SK-N-MC (cell line): ENCODE data around the gene HERC6.
"Not testable (repeated sequence)": the region's sequence is repeated elsewhere in the genome, so short reads cannot be mapped to it uniquely, and the experiment has no call there.

Experiments used
- DNase-seq: peaks from one replicate; pipeline ENCODE4 v3.0.0-alpha.2; 2011; ENCODE audit warnings: low read depth, low spot score
- H3K27ac ChIP-seq: fragments of 200-600 bp; sonication (generic); 2 replicates; pipeline ENCODE4 v1.5.1; 2016; ENCODE audit warnings: mixed run types
- H3K36me3 ChIP-seq: fragments of 200-600 bp; sonication (generic); 2 replicates; pipeline ENCODE4 v1.6.1; 2017; ENCODE audit warnings: antibody characterized with exemption, low read length, mixed read lengths; ENCODE audit not compliant: insufficient read depth
- H3K4me3 ChIP-seq: fragments of 200-600 bp; sonication (generic); 2 replicates; pipeline ENCODE4 v1.5.1; 2016
- H3K9ac ChIP-seq: fragments of 200-600 bp; sonication (generic); 2 replicates; pipeline ENCODE4 v1.8.0; 2017; ENCODE audit warnings: mixed run types, mixed read lengths; ENCODE audit not compliant: insufficient read length
- H3K9me3 ChIP-seq: fragments of 200-600 bp; sonication (generic); 2 replicates; pipeline ENCODE4 v1.6.1; 2017; ENCODE audit warnings: low read depth, mild to moderate bottlenecking, antibody characterized with exemption, low read length, moderate library complexity, mixed read lengths
- EZH2 ChIP-seq: fragments of 200-600 bp; sonication (generic); IDR thresholded peaks from one replicate; pipeline ENCODE4 v1.6.1; 2017; ENCODE audit warnings: antibody characterized with exemption
- FOXP2 ChIP-seq: optimal IDR thresholded peaks from 2 replicates; pipeline ENCODE3; 2011; ENCODE audit warnings: mild to moderate bottlenecking, moderate library complexity; ENCODE audit not compliant: insufficient read depth; ENCODE audit errors: extremely low read length, control extremely low read depth
- POLR2AphosphoS5 ChIP-seq: IDR thresholded peaks from 2 replicates; pipeline ENCODE4 v1.6.1; 2012; ENCODE audit warnings: mild to moderate bottlenecking, low read depth, low read length, borderline replicate concordance

Gene HERC6

DNA sequence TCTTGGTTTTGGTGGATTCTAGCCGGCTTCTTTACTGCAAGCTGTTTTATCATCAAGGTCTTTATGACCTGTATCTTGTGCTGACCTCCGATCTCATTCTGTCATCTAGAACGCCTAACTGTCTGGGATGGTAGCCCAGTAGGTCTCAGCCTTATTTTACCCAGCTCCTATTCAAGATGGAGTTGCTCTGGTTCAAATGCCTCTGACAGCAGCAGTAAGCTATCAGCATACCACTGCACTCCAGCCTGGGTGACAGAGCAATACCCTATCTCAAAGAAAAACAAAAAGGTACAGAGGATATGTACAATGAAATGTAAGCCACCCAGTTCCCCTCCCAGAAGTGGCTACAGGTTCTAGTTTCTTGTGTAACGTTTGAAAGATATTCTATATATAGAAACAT lies 36.1 kb downstream of the HERC6 start:
- H3K9me3 ChIP-seq: no peaks in the 10 kb centered on the region
- H3K36me3 ChIP-seq: no peaks in the 10 kb centered on the region
- H3K4me3 ChIP-seq: no peak overlapping the region
- no peak overlapping the region for H3K27ac ChIP-seq
- no peak for DNase-seq
- H3K9ac ChIP-seq: no peak overlapping the region
- no peak for TF ChIP-seq POLR2AphosphoS5
- TF ChIP-seq FOXP2: no peak
- no peak for TF ChIP-seq EZH2

DNA sequence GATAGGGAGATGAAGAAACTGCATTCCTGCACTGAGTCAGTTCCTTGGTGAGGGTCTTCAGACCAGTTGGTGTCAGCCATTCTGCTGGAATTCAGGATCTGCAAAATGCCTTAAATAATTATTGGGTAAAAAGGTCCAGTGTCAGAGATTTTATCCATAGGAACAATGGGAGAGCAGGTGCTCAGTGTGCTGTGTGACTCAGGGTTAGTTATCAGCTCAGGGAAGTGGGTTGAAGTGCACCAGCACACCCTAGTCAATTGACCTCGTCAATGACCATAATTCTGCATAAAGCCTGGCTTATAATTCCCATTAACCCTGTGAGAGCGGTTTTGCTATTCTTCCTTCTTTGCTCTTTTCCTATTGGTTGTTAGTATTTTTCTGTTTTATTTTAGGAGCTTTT lies 37.3 kb downstream of the HERC6 start:
- no peak for DNase-seq
- Histone ChIP-seq H3K27ac (no peak overlapping the region), H3K4me3 (no peak overlapping the region), H3K9me3 (no peaks in the 10 kb centered on the region), H3K36me3 (no peaks in the 10 kb centered on the region), H3K9ac (no peak overlapping the region)
- TF ChIP-seq FOXP2: no peak
- TF ChIP-seq EZH2: no peak
- no peak for TF ChIP-seq POLR2AphosphoS5

DNA sequence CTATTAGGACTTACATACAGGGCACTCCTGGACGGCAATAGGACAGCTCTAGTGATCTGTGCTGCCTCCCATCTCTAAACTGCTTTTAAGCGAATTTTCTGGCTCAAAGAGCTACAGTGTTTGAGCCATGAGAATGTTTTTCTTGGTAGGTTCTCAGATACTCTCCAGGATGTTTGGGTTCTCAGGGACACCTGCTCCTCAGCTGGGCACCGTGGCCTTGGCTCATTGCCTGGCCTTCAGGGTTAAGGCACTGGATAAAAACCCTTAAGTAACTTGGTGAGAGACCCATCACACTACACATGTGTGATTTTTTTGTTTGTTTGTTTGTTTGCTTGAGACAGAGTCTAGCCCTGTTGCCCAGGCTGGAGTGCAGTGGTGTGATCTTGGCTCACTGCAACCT lies 39.8 kb downstream of the HERC6 start:
- no peak overlapping the region for H3K27ac ChIP-seq
- H3K4me3 ChIP-seq: no peak overlapping the region
- H3K9me3 ChIP-seq: no peaks in the 10 kb centered on the region
- TF ChIP-seq EZH2 (no peak), FOXP2 (no peak), POLR2AphosphoS5 (no peak)
- no peak for DNase-seq
- H3K9ac ChIP-seq: no peak overlapping the region
- no peaks in the 10 kb centered on the region for H3K36me3 ChIP-seq

DNA sequence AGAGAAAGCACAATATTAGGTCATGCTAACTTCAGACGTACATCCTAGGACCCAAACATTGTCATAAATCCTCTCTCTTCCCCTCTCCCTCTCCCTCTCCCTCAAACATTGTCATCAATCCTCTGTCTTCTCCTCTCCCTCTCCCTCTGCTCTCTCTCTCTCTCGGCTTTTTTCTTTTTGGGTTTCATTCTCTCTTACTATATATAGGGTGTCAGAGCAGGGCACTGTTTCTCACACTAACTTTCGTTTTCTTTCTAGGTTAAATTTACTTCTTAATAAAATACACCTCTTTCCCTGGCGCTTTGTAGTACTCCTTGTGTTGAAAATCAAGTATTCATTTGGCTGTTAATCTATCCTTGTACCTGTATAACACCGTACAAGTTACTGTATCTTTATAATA lies 41.2 kb downstream of the HERC6 start:
- Histone ChIP-seq H3K4me3 (no peak overlapping the region), H3K9ac (no peak overlapping the region), H3K9me3 (no peaks in the 10 kb centered on the region), H3K27ac (no peak overlapping the region), H3K36me3 (no peaks in the 10 kb centered on the region)
- TF ChIP-seq POLR2AphosphoS5 (no peak), EZH2 (no peak), FOXP2 (no peak)
- DNase-seq: no peak

DNA sequence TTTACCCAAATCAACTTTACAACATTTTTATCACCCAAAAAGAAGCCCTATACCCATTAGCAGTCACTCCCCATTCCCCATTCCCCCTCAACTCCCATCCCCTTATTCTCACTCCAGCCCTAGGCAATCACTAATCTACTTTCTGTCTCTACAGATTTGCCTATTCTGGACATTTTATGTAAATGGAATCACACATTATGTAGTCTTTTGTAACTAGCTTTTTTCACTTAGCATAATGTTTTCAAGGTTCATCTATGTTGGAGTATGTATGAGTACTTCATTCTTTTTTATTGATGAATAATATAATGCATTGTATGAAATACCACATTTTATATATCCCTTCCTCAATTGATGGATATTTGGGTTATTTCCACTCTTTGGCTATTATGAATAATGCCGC lies 42.2 kb downstream of the HERC6 start:
- H3K27ac ChIP-seq: no peak overlapping the region
- no peak for DNase-seq
- H3K9ac ChIP-seq: no peak overlapping the region
- no peaks in the 10 kb centered on the region for H3K9me3 ChIP-seq
- TF ChIP-seq FOXP2: no peak
- no peak for TF ChIP-seq POLR2AphosphoS5
- TF ChIP-seq EZH2: no peak
- H3K4me3 ChIP-seq: no peak overlapping the region
- H3K36me3 ChIP-seq: no peaks in the 10 kb centered on the region

DNA sequence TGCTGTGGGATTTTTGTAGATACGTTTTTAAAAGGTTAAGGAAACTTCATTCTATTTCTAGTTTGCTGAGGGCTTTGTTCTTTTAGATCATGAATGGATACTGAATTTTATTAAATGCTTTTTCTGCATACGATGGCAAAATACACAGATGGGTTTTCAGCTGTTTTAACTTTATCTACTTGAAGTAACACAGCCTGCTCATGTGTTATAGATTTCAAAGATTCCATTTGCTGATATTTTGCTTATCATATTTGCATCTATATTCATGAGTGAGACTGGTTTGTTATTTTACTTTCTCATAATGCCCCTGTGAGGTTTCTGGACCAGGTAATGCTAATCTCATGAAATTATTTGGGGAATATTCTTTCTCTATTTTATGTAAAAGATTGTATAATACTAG lies 43.8 kb downstream of the HERC6 start:
- Histone ChIP-seq H3K4me3 (no peak overlapping the region), H3K9ac (no peak overlapping the region), H3K9me3 (no peaks in the 10 kb centered on the region), H3K36me3 (no peaks in the 10 kb centered on the region), H3K27ac (no peak overlapping the region)
- no peak for DNase-seq
- TF ChIP-seq FOXP2 (no peak), POLR2AphosphoS5 (no peak), EZH2 (no peak)

DNA sequence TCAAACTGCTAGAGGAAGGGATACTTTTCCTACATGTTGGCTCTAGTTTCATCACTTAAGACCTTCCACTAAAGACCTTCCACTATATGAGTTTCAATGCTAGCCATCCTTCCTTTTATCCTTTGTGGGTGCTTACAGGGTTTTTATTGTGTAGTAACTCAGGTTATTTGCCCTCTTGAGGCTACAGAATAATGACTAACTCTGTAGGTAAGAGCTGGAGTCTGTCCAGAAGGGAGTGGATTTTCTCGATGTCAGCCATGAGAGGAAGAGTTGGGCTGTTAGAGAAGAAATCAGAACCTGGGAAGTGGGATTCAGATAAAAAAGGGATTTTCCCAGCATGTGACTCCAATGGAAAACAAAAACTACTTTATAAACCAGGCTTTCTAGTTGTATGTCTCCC lies 50.7 kb downstream of the HERC6 start:
- Histone ChIP-seq H3K9me3 (no peaks in the 10 kb centered on the region), H3K27ac (no peak overlapping the region), H3K4me3 (no peak overlapping the region), H3K9ac (no peak overlapping the region), H3K36me3 (no peaks in the 10 kb centered on the region)
- no peak for TF ChIP-seq FOXP2
- no peak for TF ChIP-seq EZH2
- TF ChIP-seq POLR2AphosphoS5: no peak
- DNase-seq: no peak

DNA sequence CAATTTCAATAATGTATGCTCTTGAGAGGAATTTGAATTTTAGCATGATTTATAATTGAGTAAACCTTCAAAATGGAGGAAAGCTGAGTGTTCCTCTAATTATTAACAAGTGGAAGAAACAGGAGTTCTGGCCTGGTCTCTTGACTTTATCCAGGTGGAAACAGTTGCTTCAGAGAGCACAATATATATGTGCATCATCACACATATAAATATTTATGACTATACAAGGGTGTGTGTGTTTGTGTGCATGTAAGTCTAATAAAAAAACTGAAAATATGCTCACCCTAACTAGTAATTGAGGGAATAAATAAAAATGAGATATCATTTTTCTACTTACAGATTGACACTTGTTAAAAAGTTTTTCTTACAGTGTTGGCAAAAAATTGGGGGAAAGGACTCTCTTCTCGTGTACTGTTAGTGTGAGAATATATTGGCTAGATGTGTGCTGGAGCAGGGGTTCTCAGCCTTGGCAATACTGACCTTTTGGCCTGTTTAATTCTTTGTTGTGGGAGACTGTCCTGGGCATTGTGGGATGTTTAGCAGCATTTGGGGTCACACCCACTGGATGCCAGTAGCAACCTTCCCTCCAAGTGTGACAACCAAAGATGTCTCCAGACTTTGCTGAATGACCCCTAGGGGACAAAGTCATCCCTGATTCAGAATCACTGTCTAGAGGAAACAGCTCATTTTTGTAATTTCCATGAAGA lies 57.5 kb downstream of the HERC6 start:
- TF ChIP-seq EZH2 (no peak), POLR2AphosphoS5 (no peak), FOXP2 (no peak)
- no peak for DNase-seq
- Histone ChIP-seq H3K27ac (no peak overlapping the region), H3K9me3 (no peaks in the 10 kb centered on the region), H3K4me3 (no peak overlapping the region), H3K9ac (no peak overlapping the region), H3K36me3 (no peaks in the 10 kb centered on the region)

DNA sequence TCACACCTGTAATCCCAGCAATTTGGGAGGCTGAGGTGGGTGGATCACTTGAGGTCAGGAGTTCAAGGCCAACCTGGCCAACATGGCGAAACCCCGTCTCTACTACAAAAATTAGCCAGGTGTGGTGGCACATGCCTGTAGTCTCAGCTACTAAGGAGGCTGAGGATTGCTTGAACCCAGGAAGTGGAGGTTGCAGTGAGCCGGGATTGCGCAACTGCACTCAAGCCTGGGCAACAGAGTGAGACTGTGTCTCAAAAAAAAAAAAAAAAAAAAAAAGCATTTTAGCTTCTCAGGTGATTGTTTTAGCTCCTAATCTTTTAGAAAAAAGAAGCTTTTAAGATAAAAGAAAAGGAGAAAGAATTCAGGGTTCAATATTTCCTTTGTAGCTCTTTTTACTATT lies 59.2 kb downstream of the HERC6 start:
- not testable (repeated sequence) for H3K9ac ChIP-seq

More for the DNA sequence above, 59.2 kb downstream of the HERC6 start:
- not testable (repeated sequence) for H3K27ac ChIP-seq, H3K4me3 ChIP-seq, H3K36me3 ChIP-seq, H3K9me3 ChIP-seq, DNase-seq
